CD1c-positive myeloid dendritic cell (primary cell): Measurements from ENCODE around the gene VIPAS39.

Source experiments
- DNase-seq: peaks from one replicate; pipeline ENCODE4 v3.0.0-alpha.2; 2016; ENCODE audit errors: extremely low spot score

Gene VIPAS39

DNA sequence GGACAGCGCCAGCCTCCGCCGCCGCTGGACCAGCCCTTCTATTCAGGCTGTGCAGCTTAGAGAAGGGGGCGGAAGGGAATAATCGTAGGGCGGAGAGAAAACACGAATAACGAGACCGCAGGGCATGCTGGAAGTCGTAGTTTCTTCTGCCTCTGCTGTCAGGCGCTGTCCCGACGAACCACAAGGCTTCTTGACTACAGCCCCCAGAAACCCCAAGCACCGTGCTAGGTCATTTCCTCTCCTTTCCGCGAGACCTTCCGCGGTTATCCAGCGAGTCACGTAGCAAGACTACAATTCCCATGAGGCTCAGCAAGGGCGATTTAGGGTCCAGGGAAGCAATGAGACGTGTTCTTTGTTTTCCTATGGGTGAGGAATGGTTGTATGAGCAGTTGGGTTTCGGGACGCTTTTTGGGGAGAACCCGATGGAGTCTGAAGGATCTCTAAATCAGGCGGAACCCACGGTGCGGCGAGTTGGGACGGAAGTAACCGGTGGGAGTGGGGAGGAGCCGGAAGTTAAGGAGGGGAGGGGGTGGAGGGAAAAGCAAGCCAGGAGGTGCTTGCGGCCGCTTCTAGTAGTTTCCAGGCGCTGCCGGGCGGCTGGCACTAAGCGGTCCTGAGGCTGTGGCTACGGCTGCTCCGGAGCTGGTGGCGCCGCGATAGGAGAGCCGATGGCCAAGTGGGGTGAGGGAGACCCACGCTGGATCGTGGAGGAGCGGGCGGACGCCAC lies at the start of gene VIPAS39, which contains the start of gene AHSA1:
TSS of gene VIPAS39 (minus strand) at position 80 of the 727 bp plus-strand sequence. CDS start 3,499 bp downstream, outside the sequence.
TSS of gene AHSA1 (plus strand) at position 572 of the 727 bp plus-strand sequence. CDS start at position 669, 97 bp downstream.
- peak; percentile 98 for DNase-seq

GRCh38 chr14:77505031-77505430 lies 47.6 kb upstream of the VIPAS39 start:
- no peak for DNase-seq

DNA sequence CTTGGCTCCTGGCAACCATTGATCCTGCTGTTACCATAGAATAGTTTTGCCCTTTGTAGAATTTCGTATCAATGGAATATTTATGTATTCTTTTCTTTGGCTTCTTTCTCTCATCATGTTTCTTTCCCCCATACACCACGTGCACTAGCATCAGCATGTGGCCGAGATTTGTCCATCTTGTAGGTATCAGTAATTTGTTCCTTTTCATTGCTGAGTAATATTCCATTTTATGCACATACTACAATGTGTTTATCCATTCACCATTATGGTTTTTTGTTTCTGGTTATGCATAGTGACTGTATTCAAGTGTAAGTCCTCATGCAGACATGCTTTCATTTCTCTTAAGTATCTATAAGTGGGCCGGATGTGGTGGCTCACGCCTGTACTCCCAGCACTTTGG lies 45.7 kb upstream of the VIPAS39 start:
- no peak for DNase-seq

DNA sequence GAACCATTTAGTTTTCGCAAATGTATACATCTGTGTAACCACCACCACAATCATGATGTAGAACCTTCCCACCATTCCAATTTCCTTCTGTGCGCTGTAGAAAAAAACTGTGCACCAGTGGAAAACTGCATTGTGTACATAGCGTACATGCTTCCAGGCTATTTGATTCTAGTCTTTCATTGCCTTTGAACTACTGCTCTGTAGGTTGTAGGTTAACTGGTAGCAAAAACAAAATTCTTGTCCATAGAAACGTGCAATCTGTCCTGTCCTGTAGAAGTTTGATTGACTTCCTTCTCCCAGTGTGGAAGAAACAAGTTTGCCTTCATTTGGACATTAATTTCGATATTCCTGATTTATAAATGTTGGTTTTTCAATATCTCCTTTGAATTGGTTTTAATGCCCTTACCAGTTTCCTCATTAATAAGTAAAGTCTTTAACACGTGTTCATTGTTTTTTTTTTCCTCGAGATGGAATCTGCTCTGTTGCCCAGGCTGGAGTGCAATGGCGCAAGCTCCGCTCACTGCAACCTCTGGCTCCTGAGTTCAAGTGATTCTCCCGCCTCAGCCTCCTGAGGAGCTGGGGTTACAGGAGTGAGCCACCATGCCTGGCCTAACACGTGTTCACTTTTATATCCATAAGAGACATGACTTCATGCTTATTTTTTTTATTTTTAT lies 44.8 kb upstream of the VIPAS39 start:
- no peak for DNase-seq

GRCh38 chr14:77498984-77499527 lies 41.7 kb upstream of the VIPAS39 start:
- DNase-seq, result no peak

DNA sequence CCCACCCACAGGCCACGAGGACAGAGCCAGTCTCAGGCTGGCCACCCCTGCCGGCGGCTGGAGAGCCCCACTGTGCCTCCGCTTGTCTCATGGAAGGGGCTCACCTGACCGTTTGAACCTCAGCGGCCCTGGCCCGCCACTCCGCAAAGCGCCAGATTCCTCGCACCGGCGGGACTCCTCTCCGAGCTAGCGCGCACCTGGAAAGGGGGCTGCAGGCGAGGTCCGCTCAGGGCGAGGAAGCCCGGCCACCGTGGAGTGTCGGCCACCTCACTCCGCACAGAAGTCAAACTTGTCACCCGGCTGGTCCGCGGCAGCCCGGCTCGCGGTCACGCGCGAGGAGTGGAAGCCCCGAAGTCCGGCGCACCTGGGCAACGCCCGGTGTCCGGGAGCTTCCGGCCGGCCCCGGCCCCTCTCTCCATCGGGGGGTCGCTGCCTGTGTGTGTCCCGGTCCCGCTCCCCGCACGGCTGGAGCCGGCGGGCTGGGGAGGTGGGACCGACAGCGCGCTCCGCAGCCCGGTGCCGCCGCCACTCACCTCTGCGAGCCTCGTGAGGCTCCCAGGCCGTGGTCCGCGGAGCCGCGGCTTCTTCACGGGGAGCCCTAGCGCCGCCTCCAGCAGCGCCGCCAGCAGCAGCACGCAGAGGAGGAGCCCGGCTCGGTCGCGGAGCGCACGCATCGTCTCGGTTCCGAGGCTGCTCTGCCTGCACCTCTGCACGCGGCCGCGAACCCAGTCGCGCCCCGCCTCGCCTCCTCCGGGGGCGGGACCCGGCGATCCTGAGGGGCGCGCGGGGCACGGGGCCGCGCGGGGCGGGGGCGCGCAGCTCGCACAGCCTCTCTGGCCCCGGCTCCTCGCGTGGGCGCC lies 40.9 kb upstream of the VIPAS39 start, which contains the start of gene ISM2:
TSS of gene ISM2 (minus strand) at position 697 of the 860 bp plus-strand sequence. CDS start at position 674, 23 bp downstream.
- peak; percentile 43 for DNase-seq

DNA sequence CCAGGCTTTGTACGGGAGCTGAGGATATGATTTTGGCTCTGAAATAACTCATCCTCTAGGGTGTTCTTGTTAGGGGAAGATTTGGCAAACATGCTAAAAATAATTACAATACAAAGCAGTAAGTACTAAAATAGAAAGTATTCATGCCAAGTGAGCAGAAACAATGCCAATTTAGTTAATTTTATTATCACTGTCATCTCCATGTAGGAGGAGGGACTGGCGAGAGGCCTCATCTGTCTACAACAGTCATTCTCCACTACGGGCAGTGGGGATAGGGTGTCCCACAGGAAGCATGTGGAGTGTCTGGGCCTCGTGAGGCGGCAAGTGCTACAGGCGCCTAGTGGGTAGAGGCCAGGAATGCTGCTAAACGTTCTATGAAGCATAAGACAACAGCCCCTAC lies 37.9 kb upstream of the VIPAS39 start:
- no peak for DNase-seq

GRCh38 chr14:77491056-77491455 lies 33.7 kb upstream of the VIPAS39 start:
- no peak for DNase-seq

DNA sequence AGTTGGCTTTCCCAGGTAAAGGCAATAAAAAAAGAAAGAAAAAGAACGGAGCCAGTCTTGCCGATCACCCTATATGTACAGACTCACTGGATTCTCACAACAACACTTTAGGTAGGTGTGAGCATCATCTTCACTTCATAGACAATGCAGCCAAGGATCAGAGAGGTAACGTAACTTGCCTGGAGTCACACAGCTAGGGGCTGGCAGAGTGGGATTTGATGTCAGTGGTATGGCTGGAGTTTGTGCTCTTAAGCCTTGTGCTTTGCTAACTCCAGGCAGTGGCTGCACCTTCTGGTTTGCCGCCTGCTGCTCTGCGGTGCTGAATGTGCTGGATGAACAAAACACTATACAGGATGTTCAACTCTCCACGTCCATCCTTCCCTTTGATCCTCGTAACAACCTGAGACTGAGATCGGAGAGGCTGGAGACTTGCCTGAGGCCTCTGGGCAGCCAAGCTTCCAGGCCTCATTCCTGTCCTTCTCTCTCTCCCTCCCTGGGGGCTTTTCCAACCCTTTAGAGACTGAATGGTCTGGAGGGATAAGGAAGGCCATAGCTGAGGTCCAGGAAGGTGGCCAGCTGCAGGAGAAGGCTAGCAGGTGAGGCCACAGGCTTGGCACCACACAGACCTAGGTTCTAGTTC lies 33.1 kb upstream of the VIPAS39 start:
- DNase-seq, result no peak

GRCh38 chr14:77489041-77489440 lies 31.6 kb upstream of the VIPAS39 start:
- DNase-seq, result no peak

- DNase-seq, result no peak
These were observed 31.2 kb upstream of the VIPAS39 start for GRCh38 chr14:77488558-77488957.

- no peak for DNase-seq
These were observed 28.7 kb upstream of the VIPAS39 start for GRCh38 chr14:77485901-77486678.

- no peak for DNase-seq
These were observed 27.9 kb upstream of the VIPAS39 start for GRCh38 chr14:77485256-77485655.

DNA sequence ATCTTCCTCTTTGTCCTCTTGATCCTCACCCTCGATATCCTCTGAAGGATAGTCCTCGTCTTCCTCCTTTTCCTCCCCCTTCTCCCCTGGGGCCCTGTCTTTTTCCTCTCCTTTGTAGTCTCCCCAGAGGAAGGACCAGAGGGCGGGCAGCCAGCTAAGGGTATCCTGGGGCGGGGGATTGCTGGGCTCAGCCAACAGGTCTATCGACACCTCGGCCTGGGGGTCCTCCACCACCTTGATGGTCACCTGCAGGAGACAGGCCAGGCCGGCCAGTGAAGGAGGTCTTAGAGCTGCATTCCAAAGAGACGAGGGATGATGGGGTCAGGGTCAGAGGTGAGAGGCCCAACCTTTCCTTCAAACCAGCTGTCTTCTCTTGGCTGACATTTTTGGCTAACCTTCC lies 25.0 kb upstream of the VIPAS39 start:
- no peak for DNase-seq

- peak; percentile 10 for DNase-seq
These were observed 21.4 kb upstream of the VIPAS39 start for GRCh38 chr14:77478796-77479195.

DNA sequence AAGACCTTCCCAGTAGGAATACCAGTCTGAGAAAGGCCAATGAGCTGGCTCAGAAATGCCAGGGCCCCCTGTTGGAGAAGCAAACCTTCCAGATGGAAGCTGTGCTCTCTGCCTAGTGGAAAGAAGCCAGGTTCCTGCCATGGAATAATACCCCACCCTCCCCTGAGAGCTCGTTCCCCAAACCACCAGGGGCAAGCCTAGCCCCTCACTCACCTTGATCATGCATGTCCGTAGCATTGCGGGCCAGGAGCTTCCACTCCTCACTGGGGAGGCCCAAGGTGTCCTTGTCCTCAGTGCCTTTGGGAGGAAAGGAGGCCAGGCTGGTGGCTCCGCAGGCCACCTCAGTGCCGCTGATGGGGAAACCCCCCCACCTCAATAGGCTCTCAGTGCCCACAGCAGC lies 20.6 kb upstream of the VIPAS39 start:
- no peak for DNase-seq

DNA sequence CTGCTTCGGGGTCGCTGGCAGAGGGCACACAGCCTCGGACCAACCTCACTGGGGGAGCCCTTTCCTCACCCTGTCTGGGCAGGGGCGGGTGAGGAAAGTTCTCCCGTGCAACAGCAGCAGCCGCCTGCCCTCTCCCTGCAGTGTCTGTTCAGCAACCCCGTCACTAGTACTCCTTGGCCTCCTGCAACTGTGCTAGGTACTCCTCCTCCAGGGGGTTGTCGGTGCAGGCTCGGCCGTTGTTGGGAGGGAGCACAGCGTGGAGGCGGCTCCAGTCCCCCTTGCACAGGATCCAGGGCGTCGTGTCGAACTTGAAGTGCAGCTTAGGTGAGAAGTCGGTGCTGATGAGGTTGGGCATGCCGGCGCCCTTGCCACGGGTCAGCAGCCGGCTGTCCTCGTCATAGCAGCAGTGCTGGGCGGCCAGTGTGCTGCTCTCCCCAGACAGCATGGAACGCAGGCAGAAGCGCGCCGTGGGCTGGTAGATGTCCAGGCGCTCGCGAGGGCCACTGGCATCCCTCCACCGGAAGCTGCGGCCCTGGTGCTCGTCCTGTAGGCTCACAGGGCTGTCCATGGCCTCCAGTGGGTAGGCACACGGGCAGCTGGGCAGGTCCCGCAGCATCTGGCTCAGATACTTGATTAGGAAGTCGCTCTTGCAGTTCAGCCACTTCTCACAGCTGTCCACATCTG lies 18.2 kb upstream of the VIPAS39 start:
- no peak for DNase-seq

GRCh38 chr14:77474479-77475177 lies 17.2 kb upstream of the VIPAS39 start:
- no peak for DNase-seq

DNA sequence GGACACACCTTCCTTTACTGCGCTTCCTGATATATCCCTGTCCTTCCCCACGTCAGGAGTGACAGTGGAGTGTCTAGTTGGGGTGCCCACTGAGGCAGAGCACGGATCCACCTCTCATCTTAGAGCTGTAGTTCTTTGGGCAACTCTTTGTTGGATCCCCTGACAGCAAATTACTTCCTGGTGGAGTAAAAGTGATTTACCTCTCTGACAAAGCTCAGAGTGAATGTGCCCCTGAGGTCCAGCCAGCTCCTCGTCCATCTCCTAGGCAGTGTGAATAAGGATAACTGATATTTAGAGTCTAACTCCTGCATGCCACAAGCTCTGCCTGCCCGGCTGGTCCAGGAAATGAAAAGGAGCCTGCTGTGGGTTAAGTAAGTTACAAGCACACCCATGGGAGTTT lies 16.5 kb upstream of the VIPAS39 start:
- no peak for DNase-seq
